Measurements from ENCODE around the gene EME2. TPM values are rescaled to one million over a fixed set of nuclear protein-coding genes. Genes with fewer than 3 reads are reported as not detected.

Gene EME2
- total and polyA plus RNA-seq, 9 donors: 0.83 to 19.2 (median 13.7) TPM

GRCh38 chr16:1744338-1744840 lies 28.2 kb upstream of the EME2 start:
- no peaks in the 10 kb centered on the region for H3K4me1 ChIP-seq (ENCODE audit: insufficient read depth)
- H3K27ac ChIP-seq: no peak overlapping the region
- H3K36me3 ChIP-seq: no peaks in the 10 kb centered on the region
- no peaks in the 10 kb centered on the region for H3K27me3 ChIP-seq
- TF ChIP-seq POLR2A (IDR thresholded peaks at IDR 0.05) (no peak), EP300 (IDR thresholded peaks at IDR 0.05) (no peak)
- WGBS, 3 donors: 87 to 93% (median 89%) methylated on average over 23 to 24 of the region's 24 CpGs
- DNase-seq: no peak
- H3K9me3 ChIP-seq: no peaks in the 10 kb centered on the region
- intact Hi-C loops (cut with DNase I): no loop called here
- H3K4me3 ChIP-seq: no peak overlapping the region

GRCh38 chr16:1745181-1745899 lies 27.3 kb upstream of the EME2 start:
- 79 to 87% (median 83%) methylated on average over 25 of the region's 25 CpGs for WGBS, 3 donors
- Histone ChIP-seq H3K4me3 (no peak overlapping the region), H3K9me3 (no peaks in the 10 kb centered on the region), H3K27ac (no peak overlapping the region), H3K4me1 (ENCODE audit: insufficient read depth) (no peaks in the 10 kb centered on the region), H3K27me3 (no peaks in the 10 kb centered on the region), H3K36me3 (no peaks in the 10 kb centered on the region)
- TF ChIP-seq CTCF (IDR thresholded peaks at IDR 0.05): no peak
- no peak for TF ChIP-seq POLR2A (IDR thresholded peaks at IDR 0.05)
- no peak for TF ChIP-seq EP300 (IDR thresholded peaks at IDR 0.05)
- no peak for DNase-seq
- intact Hi-C loops (cut with DNase I): no loop called here

GRCh38 chr16:1745900-1746692 lies 26.5 kb upstream of the EME2 start:
- no peaks in the 10 kb centered on the region for H3K4me1 ChIP-seq (ENCODE audit: insufficient read depth)
- no peak for TF ChIP-seq CTCF (IDR thresholded peaks at IDR 0.05)
- TF ChIP-seq EP300 (IDR thresholded peaks at IDR 0.05): no peak
- H3K27me3 ChIP-seq: no peaks in the 10 kb centered on the region
- intact Hi-C loops (cut with DNase I): no loop called here
- no peak overlapping the region for H3K27ac ChIP-seq
- no peaks in the 10 kb centered on the region for H3K36me3 ChIP-seq
- WGBS, 3 donors: 84 to 90% (median 88%) methylated on average over 29 of the region's 29 CpGs
- no peak overlapping the region for H3K4me3 ChIP-seq
- H3K9me3 ChIP-seq: no peaks in the 10 kb centered on the region
- DNase-seq: no peak

GRCh38 chr16:1746693-1747195 lies 25.9 kb upstream of the EME2 start:
- Histone ChIP-seq H3K9me3 (no peaks in the 10 kb centered on the region), H3K4me1 (ENCODE audit: insufficient read depth) (no peaks in the 10 kb centered on the region), H3K36me3 (no peaks in the 10 kb centered on the region), H3K27ac (no peak overlapping the region), H3K27me3 (no peaks in the 10 kb centered on the region), H3K4me3 (no peak overlapping the region)
- intact Hi-C loops (cut with DNase I): no loop called here
- 91 to 94% (median 93%) methylated on average over 27 to 31 of the region's 31 CpGs for WGBS, 3 donors
- TF ChIP-seq POLR2A (IDR thresholded peaks at IDR 0.05) (no peak), EP300 (IDR thresholded peaks at IDR 0.05) (no peak), CTCF (IDR thresholded peaks at IDR 0.05) (no peak)
- DNase-seq: no peak
